Measurements from ENCODE around the gene GAS7.

GAS7 gene

GRCh38 chr17:10114931-10115535 is 83.4 kb downstream of the GAS7 start:
- TF ChIP-seq CTCF (IDR thresholded peaks at IDR 0.05), result no peak

GRCh38 chr17:10112962-10113361 is 85.4 kb downstream of the GAS7 start:
- TF ChIP-seq CTCF (IDR thresholded peaks at IDR 0.05), result no peak

GRCh38 chr17:10111907-10112452 is 86.4 kb downstream of the GAS7 start:
- TF ChIP-seq CTCF (IDR thresholded peaks at IDR 0.05), result no peak

GRCh38 chr17:10109146-10109545 is 89.3 kb downstream of the GAS7 start:
- TF ChIP-seq CTCF (IDR thresholded peaks at IDR 0.05), result no peak

GRCh38 chr17:10107316-10108165 is 90.9 kb downstream of the GAS7 start:
- no peak for TF ChIP-seq CTCF (IDR thresholded peaks at IDR 0.05)

- no peak for TF ChIP-seq CTCF (IDR thresholded peaks at IDR 0.05)
Observed at GRCh38 chr17:10106067-10106466, 92.3 kb downstream of the GAS7 start.

GRCh38 chr17:10105513-10106001 is 92.8 kb downstream of the GAS7 start:
- no peak for TF ChIP-seq CTCF (IDR thresholded peaks at IDR 0.05)
